Neutrophil (primary cell): Measurements from ENCODE around the gene KRTAP10-12.

Experiments
- H3K27ac ChIP-seq: fragments of 200-600 bp; sonication (generic); 2 replicates; pipeline ENCODE4 v1.5.1; 2016; ENCODE audit warnings: mild to moderate bottlenecking, moderate library complexity
- H3K27me3 ChIP-seq: fragments of 200-600 bp; sonication (generic); 2 replicates; pipeline ENCODE4 v1.6.0; 2016; ENCODE audit warnings: mild to moderate bottlenecking
- H3K36me3 ChIP-seq: fragments of 200-600 bp; sonication (generic); 2 replicates; pipeline ENCODE4 v1.5.1; 2017
- H3K4me1 ChIP-seq, 2 experiments: fragments of 200-600 bp in 1 of 2; sonication (generic) in 1 of 2; 1 replicate in 1 of 2; 2 replicates in 1 of 2; pipeline versions ENCODE4 v1.5.1 to v1.6.1; 2013 to 2016; ENCODE audit warnings: low read depth in 1 of 2, low read length in 1 of 2, mild to moderate bottlenecking in 1 of 2, moderate library complexity in 1 of 2; ENCODE audit not compliant: control insufficient read depth in 1 of 2, insufficient read depth in 1 of 2
- H3K4me3 ChIP-seq, 2 experiments: fragments of 200-600 bp in 1 of 2; sonication (generic) in 1 of 2; 1 replicate in 1 of 2; 2 replicates in 1 of 2; pipeline ENCODE4 v1.5.1; 2013 to 2016; ENCODE audit warnings: low read depth in 1 of 2, low read length in 1 of 2, mild to moderate bottlenecking in 1 of 2, moderate library complexity in 1 of 2
- H3K9me3 ChIP-seq: fragments of 200-600 bp; sonication (generic); 2 replicates; pipeline ENCODE4 v1.5.1; 2016
- TF ChIP-seq, protein P1 (sequence below): fragments of 200-600 bp; sonication (generic); IDR thresholded peaks from 2 replicates; pipeline ENCODE4 v1.5.1; 2016; ENCODE audit warnings: antibody characterized with exemption

KRTAP10-12 gene

DNA sequence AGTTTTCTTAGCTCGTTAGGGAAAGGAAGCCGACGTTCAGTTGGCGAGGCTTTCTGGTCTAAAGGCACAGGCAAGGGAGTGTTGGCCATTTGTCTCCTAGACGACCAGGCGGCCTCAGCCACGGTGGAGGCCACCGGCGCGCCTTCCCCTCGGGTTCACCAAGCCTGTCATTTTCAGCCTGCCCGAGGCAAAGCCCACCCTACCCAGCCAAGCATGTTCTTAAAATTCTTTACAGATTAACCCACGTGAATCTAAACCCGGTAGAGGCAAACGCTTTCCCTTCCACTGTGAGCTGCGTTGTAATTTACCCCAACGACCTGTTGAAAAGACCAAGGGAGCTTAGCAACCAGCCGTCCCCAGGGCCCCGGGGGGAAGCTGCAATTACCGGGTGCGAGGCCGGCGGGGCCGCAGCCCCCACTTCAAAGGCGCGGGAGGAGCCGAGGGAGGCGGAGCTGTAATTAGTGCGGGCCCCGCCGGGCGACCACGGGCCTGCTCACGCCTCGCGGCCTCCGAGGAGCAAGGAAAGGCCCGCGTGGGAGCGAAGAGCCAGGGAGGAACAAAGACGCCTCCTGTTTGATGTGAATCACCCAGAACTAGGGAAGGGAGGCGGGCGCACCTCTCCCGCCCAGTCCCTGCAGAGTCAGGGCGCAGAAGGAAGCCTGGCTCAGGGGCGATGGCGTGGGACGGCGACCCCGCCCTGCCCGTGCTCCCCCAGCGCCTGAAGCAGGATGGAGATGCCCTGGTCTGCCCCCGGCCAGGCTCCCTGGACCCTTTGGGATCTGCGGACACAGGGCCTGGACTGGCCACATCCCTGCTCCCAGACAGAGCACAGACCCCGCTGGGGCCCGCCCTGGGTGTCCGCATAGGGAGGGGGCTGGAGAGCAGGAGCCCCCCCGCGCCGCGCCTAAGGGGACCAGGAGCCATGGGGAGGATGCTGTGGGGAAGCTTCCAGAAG is 26.5 kb downstream of the KRTAP10-12 start:
- Histone ChIP-seq H3K9me3 (no peaks in the 10 kb centered on the region), H3K4me1 (no peaks in the 10 kb centered on the region), H3K36me3 (no peaks in the 10 kb centered on the region), H3K4me3 (no peak overlapping the region), H3K27ac (no peak overlapping the region), H3K27me3 (peaks cover 94% of the 10 kb centered on the region)
- TF ChIP-seq, protein P1, sequence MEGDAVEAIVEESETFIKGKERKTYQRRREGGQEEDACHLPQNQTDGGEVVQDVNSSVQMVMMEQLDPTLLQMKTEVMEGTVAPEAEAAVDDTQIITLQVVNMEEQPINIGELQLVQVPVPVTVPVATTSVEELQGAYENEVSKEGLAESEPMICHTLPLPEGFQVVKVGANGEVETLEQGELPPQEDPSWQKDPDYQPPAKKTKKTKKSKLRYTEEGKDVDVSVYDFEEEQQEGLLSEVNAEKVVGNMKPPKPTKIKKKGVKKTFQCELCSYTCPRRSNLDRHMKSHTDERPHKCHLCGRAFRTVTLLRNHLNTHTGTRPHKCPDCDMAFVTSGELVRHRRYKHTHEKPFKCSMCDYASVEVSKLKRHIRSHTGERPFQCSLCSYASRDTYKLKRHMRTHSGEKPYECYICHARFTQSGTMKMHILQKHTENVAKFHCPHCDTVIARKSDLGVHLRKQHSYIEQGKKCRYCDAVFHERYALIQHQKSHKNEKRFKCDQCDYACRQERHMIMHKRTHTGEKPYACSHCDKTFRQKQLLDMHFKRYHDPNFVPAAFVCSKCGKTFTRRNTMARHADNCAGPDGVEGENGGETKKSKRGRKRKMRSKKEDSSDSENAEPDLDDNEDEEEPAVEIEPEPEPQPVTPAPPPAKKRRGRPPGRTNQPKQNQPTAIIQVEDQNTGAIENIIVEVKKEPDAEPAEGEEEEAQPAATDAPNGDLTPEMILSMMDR = no peak

DNA sequence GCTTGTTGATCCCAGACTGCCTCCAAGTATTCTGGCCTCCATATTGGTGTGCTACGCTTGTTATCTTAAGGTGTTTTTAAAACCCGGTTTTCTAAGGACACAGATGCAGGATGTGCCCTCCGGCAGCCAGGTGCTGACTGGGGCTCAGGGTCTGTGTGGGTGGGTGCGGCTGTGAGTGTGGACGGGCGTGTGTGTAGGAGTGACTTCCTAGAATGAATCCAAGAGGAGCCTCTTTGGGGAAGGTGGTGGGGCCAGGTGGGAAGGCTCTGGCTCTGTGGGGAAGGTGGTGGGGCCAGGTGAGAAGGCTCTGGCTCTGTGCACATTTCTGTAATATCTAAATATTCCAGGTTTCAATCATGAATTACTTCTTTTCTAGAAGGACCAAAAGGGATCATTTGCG is 27.2 kb downstream of the KRTAP10-12 start:
- Histone ChIP-seq H3K27me3 (peaks cover 87% of the 10 kb centered on the region), H3K4me1 (no peaks in the 10 kb centered on the region), H3K4me3 (no peak overlapping the region), H3K27ac (no peak overlapping the region), H3K9me3 (no peaks in the 10 kb centered on the region), H3K36me3 (no peaks in the 10 kb centered on the region)
- TF ChIP-seq, protein P1 = no peak

DNA sequence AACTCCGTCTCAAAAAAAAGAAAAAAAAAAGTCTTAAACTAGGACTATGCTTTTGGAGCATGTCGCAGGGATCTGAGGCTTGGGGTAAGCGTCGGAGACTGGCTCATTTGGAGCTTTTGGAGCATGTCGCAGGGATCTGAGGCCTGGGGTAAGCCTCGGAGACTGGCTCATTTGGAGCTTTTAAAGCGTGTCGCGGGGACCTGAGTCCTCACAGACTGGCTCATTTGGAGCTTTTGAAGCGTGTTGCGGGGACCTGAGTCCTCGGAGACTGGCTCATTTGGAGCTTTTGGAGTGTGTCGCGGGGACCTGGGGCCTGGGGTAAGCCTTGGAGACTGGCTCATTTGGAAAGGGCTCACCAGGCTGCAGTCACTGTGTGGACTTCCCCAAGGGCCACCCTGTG is 28.0 kb downstream of the KRTAP10-12 start:
- H3K27me3 ChIP-seq = peaks cover 80% of the 10 kb centered on the region
- H3K27ac ChIP-seq = no peak overlapping the region
- H3K4me3 ChIP-seq = no peak overlapping the region
- no peaks in the 10 kb centered on the region for H3K4me1 ChIP-seq
- no peaks in the 10 kb centered on the region for H3K9me3 ChIP-seq
- no peaks in the 10 kb centered on the region for H3K36me3 ChIP-seq
- TF ChIP-seq, protein P1 = no peak

DNA sequence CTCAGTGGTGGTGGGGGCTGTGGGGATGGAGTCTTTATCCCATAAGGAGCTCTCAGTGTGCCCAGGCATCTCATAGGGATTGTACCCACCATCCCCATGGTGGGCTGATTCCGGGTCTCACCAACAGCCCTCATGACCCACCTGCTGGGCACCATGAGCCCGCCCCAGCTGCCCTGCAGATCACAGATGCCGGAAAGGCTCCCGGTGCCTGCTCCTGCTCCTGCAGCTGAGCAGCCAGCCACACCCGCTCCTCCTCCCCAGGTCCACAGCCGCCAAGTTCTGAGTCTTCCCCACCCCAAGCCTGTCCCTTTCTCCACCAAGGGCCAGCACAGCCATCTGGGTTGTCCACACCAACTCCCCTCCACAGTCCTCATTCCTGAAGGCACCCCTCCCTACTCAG is 29.9 kb downstream of the KRTAP10-12 start:
- no peak overlapping the region for H3K4me3 ChIP-seq
- no peaks in the 10 kb centered on the region for H3K4me1 ChIP-seq
- TF ChIP-seq, protein P1 = no peak
- H3K27me3 ChIP-seq = peaks cover 61% of the 10 kb centered on the region
- H3K9me3 ChIP-seq = no peaks in the 10 kb centered on the region
- H3K27ac ChIP-seq = no peak overlapping the region
- no peaks in the 10 kb centered on the region for H3K36me3 ChIP-seq

DNA sequence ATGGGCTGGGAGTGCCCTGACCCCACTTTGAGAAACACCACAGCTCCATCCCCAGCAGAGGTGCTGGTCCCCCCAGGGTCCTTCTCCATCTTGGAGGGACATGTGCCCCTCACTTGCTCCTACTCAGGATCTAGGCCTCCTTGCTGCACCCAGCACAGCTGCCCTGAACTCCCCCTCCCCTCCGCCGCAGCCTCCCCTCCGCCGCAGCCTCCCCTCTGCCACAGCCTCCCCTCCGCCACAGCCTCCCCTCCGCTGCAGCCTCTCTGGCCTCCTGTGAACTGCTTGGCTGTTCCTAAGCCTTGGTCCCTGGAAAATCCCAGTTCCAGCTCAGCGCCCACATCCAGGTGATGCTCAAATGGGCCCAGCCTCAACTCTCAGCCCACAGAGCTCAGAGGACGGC is 30.3 kb downstream of the KRTAP10-12 start:
- Histone ChIP-seq H3K36me3 (no peaks in the 10 kb centered on the region), H3K27ac (no peak overlapping the region), H3K9me3 (no peaks in the 10 kb centered on the region), H3K27me3 (peaks cover 56% of the 10 kb centered on the region), H3K4me1 (no peaks in the 10 kb centered on the region), H3K4me3 (no peak overlapping the region)
- TF ChIP-seq, protein P1 = no peak
